Stimulated activated CD4-positive, alpha-beta T cell treated with anti-CD3 and anti-CD28 coated beads, Interleukin-4, amount 100 ng/mL, for 24 hours (primary cell): ENCODE data around the gene IL1F10.
A peak's percentile ranks its signal among the peaks of the same experiment; 100 is the strongest.

Experiments used
- DNase-seq: peaks from one replicate; pipeline ENCODE4 v3.0.0-alpha.2; 2020

Gene IL1F10

DNA sequence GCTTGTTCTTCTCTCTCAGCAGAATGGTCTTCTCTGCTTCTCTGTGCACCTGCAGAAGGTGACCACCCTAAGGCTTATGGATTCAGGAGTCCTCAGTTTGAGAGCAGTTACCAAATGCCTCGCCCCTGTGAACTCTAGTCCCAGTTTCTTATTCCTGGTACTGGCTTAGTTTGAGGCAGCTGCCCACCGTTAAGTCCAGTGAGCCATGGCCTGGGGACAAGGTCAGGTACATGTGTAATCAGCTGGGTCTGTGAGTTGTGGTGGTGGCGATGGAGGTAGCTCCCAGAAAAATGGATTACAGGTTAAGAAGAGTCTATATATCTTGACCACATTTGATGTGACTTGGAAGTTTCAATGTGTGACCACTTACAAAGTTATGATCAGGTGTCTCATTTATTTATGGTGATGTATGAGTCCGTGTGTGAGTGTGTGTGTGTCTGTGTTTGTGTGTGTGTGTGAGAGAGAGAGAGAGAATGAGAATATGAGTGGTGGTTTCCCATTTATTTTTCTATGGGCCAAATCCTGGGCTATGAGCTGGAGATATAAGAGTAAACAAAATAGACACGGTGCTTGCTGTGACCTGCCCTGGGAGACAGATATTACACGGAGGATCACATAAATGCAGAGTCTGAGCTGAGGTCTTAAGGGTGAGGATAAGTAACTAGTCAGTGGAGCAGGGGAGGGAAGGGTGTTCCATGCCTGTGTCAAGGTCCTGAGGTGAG, 46.6 kb downstream of the IL1F10 start:
- no peak for DNase-seq

DNA sequence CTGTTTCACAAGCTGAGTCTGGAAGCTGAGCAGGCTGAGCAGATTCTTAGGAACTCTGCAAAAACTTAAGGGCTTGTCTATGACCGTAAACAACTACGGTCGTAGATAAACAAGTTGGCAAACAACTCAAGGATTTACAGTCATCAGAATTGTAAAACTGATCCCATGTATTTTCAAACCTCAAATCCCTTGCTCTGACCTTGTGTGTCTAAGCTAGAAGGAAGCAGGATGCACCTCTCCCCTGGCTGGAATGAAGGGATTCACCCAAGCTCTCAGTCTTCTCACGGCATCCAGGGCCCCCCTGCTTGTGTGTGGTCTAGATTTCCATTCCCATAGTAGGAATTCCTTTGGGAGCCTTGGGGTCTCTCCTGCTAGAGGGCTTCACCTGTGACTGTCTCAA, 47.2 kb downstream of the IL1F10 start:
- no peak for DNase-seq

GRCh38 chr2:113116100-113116958, 48.6 kb downstream of the IL1F10 start:
- DNase-seq = no peak

GRCh38 chr2:113117541-113118262, 49.9 kb downstream of the IL1F10 start:
- peak; percentile 14 for DNase-seq

GRCh38 chr2:113118263-113118657, 50.5 kb downstream of the IL1F10 start:
- no peak for DNase-seq

GRCh38 chr2:113119111-113119510, 51.3 kb downstream of the IL1F10 start:
- DNase-seq = no peak

DNA sequence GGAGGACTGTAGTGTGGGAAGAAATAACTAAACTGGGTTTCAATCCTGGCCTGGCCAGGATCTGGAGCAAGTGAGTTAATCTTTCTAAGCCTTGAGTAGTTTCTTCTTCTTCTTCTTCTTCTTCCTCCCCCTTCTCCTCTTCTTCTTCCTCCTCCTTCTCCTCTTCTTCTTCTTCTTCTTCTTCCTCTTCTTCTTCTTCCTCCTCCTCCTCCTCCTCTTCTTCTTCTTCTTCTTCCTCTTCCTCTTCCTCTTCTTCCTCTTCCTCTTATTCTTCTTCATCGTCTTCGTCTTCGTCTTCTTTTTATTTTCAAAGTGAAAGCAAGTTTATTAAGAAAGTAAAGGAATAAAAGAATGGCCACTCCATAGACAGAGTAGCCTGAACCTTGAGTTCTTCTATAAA, 53.1 kb downstream of the IL1F10 start:
- DNase-seq = no peak

DNA sequence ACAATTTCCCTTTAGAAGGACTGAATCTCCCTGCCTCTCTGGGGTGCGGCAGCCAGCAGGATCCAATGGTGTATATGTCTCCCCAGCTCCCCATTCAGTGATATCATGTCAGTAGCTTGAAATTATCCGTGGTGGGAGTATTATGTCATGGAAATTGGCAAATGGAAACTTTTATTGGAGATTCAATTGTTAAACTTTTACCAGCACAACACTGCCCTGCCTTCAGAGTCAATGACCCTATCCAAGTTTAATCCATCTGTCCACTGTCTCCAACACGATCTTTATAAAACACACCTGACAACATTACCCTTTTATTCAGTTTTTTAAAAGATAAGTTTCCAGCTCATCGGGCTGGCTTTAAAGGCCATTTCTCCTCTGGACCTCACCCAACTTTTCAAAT, 54.6 kb downstream of the IL1F10 start:
- no peak for DNase-seq

- no peak for DNase-seq
Observed at GRCh38 chr2:113123726-113124125, 56.0 kb downstream of the IL1F10 start.

- no peak for DNase-seq
Observed at GRCh38 chr2:113124181-113124961, 56.6 kb downstream of the IL1F10 start.
